ENCODE data around the gene PHACTR3. TPM values are rescaled to one million over a fixed set of nuclear protein-coding genes. Genes with fewer than 3 reads are reported as not detected.

PHACTR3 gene
- total RNA-seq, 2 experiments from 2014 or later = not detected

GRCh38 chr20:59673288-59673997 lies 69.1 kb downstream of the PHACTR3 start:
- no peaks in the 10 kb centered on the region for H3K36me3 Mint-ChIP-seq (ENCODE audit: low read depth)
- no peaks in the 10 kb centered on the region for H3K4me1 Mint-ChIP-seq (ENCODE audit: low read depth)
- ChIA-PET POLR2A (no interaction called here), CTCF (no interaction called here)
- no peak for DNase-seq
- intact Hi-C loops (cut with micrococcal nuclease) = no loop called here
- ATAC-seq = no peak
- no peak overlapping the region for H3K27ac Mint-ChIP-seq
- H3K9me3 Mint-ChIP-seq = no peaks in the 10 kb centered on the region
- no peak overlapping the region for H3K4me3 Mint-ChIP-seq
- TF ChIP-seq, protein P1, sequence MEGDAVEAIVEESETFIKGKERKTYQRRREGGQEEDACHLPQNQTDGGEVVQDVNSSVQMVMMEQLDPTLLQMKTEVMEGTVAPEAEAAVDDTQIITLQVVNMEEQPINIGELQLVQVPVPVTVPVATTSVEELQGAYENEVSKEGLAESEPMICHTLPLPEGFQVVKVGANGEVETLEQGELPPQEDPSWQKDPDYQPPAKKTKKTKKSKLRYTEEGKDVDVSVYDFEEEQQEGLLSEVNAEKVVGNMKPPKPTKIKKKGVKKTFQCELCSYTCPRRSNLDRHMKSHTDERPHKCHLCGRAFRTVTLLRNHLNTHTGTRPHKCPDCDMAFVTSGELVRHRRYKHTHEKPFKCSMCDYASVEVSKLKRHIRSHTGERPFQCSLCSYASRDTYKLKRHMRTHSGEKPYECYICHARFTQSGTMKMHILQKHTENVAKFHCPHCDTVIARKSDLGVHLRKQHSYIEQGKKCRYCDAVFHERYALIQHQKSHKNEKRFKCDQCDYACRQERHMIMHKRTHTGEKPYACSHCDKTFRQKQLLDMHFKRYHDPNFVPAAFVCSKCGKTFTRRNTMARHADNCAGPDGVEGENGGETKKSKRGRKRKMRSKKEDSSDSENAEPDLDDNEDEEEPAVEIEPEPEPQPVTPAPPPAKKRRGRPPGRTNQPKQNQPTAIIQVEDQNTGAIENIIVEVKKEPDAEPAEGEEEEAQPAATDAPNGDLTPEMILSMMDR (IDR thresholded peaks at IDR 0.05) = no peak
- peaks cover 9% of the 10 kb centered on the region for H3K27me3 Mint-ChIP-seq

GRCh38 chr20:59673998-59674445 lies 69.7 kb downstream of the PHACTR3 start:
- H3K27ac Mint-ChIP-seq = no peak overlapping the region
- no peaks in the 10 kb centered on the region for H3K36me3 Mint-ChIP-seq (ENCODE audit: low read depth)
- DNase-seq = no peak
- H3K9me3 Mint-ChIP-seq = no peaks in the 10 kb centered on the region
- no peak for ATAC-seq
- H3K4me1 Mint-ChIP-seq (ENCODE audit: low read depth) = no peaks in the 10 kb centered on the region
- no peak overlapping the region for H3K4me3 Mint-ChIP-seq
- CTCF ChIA-PET = no interaction called here
- intact Hi-C loops (cut with micrococcal nuclease) = no loop called here
- TF ChIP-seq, protein P1 (IDR thresholded peaks at IDR 0.05) = no peak
- POLR2A ChIA-PET = no interaction called here
- H3K27me3 Mint-ChIP-seq = peaks cover 10% of the 10 kb centered on the region

DNA sequence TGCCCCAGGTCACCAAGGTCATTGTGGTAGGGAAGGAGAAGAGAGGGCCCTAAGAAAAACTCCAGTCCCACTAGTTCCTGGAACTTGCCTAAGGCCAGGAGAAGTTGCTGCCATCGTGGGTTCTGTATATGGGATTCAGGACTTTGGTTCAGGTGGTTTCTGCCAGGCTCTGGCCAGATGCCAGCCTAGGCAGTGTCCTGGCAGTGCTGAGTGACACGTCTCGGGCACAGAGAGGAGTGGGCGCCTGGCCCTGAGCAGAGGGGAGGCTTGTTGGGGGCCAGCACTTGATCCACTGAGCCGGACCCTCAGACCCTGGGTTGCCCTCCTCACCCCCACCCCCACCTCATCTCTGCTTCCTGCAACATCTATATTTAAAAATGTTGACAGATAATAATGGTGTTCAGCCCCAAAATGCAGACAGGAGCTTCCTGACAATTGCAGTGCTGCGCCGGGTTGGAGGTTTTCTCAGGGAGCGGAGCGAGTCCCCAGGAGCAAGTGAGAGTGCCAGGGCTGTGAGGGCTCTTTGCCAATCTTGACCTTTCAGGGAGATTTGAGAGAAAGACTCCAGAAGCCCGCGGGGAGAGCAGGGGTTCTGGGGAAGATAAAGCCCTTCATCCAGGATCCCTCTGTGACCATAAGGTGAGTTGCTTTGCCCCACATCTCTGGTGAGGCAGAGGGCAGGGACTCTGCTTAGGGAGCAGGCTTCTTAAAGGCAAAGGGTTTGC lies 71.9 kb downstream of the PHACTR3 start:
- intact Hi-C loops (cut with micrococcal nuclease) = no loop called here
- ATAC-seq (no peak), DNase-seq (no peak)
- CTCF ChIA-PET = no interaction called here
- Mint-ChIP-seq H3K27ac (no peak overlapping the region), H3K27me3 (peaks cover 10% of the 10 kb centered on the region), H3K4me1 (ENCODE audit: low read depth) (no peaks in the 10 kb centered on the region), H3K9me3 (no peaks in the 10 kb centered on the region), H3K36me3 (ENCODE audit: low read depth) (no peaks in the 10 kb centered on the region), H3K4me3 (no peak overlapping the region)
- POLR2A ChIA-PET = no interaction called here
- TF ChIP-seq, protein P1 (IDR thresholded peaks at IDR 0.05) = no peak

DNA sequence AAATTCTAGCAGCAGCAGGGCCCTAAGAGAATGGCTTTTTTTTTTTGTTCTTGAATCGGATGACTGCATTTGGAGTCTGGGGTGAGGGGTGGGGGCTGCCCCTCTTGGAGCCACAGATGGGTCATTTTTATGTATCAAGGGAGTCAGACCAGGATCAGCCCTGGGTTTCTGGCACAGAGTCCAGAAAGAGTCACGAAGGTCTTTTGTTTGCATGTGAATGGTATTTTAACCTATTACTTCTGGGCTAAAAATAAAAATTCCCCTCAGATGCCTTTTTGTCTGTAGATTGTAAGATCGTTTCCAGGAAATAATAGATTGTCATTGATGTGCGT lies 72.5 kb downstream of the PHACTR3 start:
- intact Hi-C loops (cut with micrococcal nuclease) = no loop called here
- Mint-ChIP-seq H3K4me3 (no peak overlapping the region), H3K27me3 (peaks cover 10% of the 10 kb centered on the region), H3K4me1 (ENCODE audit: low read depth) (no peaks in the 10 kb centered on the region), H3K27ac (no peak overlapping the region), H3K9me3 (no peaks in the 10 kb centered on the region), H3K36me3 (ENCODE audit: low read depth) (no peaks in the 10 kb centered on the region)
- CTCF ChIA-PET = no interaction called here
- DNase-seq (no peak), ATAC-seq (no peak)
- POLR2A ChIA-PET = no interaction called here
- TF ChIP-seq, protein P1 (IDR thresholded peaks at IDR 0.05) = no peak

GRCh38 chr20:59677586-59677985 lies 73.2 kb downstream of the PHACTR3 start:
- Mint-ChIP-seq H3K27ac (no peak overlapping the region), H3K9me3 (no peaks in the 10 kb centered on the region), H3K4me1 (ENCODE audit: low read depth) (no peaks in the 10 kb centered on the region), H3K27me3 (peaks cover 10% of the 10 kb centered on the region), H3K36me3 (ENCODE audit: low read depth) (no peaks in the 10 kb centered on the region), H3K4me3 (no peak overlapping the region)
- no peak for ATAC-seq
- intact Hi-C loops (cut with micrococcal nuclease) = no loop called here
- DNase-seq = no peak
- CTCF ChIA-PET = no interaction called here
- POLR2A ChIA-PET = no interaction called here
- TF ChIP-seq, protein P1 (IDR thresholded peaks at IDR 0.05) = no peak

All from activated CD8-positive, alpha-beta T cell treated with anti-CD3 and anti-CD28 coated beads for 36 hours (primary cell).